HTERT RPE-1 (cell line): ENCODE measurements around the gene C13orf46.
"Not testable (repeated sequence)": the region's sequence is repeated elsewhere in the genome, so short reads cannot be mapped to it uniquely, and the experiment has no call there.

Source experiments
- in situ Hi-C: fragments of 300-500 bp; cut with MboI; formaldehyde crosslinking; loops from 4 replicates; pipeline ENCODE4 v1.14.3; 2020; ENCODE audit warnings: low sequenced_read_pairs

The C13orf46 gene

DNA sequence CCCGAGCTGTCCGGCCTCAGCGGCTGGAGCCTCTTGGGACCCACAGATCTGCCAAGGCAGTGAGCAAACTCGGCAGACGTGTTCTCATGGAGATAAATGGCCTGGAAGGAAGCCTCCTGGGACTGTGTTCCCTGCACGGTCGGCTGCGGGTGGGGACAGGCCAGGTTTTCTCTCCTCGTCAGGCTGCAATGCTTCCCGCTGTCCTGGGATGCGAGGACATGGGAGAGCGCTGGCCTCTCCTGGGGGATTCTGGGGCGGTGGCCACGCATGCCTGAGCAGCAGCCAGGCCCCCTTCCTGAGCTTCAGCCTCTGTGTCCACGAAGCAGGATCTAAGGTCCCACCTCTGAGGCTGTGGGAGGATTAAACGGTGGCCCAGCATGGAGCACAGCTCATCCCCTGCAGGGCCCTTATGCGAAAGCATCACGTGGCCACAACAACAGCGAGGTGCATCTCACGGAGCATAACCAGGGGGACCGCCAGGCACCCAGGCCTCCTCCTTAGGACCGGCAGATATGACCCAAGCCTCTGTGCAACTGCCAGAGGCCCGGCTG lies 21.2 kb upstream of the C13orf46 start:
- in situ Hi-C loops: no loop called here

- in situ Hi-C loops: no loop called here
Observed at GRCh38 chr13:113992276-113993005, 18.6 kb upstream of the C13orf46 start.

- in situ Hi-C loops: no loop called here
Observed at GRCh38 chr13:113991676-113992179, 17.9 kb upstream of the C13orf46 start.

- in situ Hi-C loops: no loop called here
Observed at GRCh38 chr13:113991191-113991669, 17.4 kb upstream of the C13orf46 start.

DNA sequence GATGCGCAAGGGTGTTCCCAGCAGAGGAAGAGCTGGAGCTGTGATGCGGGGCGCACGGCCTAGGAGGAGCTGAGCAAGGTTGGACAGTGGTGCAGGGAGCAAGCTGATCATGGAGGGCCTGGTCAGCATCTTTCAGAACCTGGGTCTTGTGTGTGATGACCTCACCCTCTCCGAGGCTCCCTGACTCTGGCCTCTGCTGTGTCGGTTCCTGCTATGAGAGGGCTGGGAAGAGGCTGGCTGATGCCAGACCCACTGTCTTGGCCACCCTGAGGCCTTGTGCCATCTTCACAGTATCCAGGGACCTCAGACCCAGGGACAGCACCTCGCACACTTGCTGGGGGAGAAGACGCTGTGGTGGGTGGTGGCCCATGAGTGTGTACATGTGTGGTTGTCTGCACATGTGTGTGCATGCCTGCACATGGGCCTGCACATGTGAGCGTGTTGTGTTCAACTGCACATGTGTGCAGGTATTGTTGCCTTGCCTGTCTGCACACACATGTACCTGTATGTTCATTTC lies 16.5 kb upstream of the C13orf46 start:
- in situ Hi-C loops: no loop called here

DNA sequence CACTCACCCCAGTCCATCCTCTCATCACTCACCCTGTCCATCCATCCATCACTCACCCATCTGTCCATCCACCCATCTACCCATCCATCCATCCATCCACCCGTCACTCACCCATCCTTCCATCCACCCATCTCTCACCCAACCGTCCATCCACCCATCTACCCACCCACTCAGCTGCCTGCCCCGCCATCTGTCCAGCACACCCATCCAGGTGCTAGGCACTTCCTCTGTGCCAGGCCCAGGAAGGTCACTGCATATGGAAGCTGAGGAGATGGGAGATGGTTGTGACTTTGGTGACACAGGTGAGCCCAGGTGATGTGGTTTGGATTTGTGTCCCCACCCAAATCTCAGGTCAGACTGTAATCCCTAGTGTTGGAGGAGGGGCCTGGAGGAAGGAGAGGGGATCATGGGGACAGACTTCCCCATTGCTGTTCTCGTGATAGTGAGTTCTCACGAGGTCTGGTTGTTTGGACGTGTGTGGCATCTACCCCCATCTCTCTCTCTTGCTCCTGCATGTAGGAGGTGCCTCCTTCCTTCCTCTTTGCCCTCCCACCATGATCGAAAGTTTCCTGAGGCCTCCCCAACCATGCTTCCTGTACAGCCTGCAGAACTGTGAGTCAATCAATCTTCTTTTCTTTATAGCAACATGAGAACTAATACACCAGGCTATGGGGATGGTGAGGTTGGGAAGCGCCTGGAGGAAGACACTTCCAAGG lies 15.9 kb upstream of the C13orf46 start:
- in situ Hi-C loops: no loop called here

DNA sequence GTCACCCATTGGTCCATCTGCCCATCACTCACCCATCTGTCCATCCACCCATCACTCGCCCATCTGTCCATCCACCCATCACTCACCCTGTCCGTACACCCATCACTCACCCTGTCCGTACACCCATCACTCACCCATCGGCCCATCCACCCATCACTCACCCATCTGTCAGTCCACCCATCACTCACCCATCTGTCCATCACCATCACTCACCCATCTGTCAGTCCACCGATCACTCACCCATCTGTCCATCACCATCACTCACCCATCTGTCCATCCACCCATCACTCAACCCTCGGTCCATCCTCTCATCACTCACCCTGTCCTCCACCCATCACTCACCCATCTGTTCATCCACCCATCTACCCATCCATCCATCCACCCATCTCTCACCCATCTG lies 15.0 kb upstream of the C13orf46 start:
- in situ Hi-C loops: not testable (repeated sequence)

DNA sequence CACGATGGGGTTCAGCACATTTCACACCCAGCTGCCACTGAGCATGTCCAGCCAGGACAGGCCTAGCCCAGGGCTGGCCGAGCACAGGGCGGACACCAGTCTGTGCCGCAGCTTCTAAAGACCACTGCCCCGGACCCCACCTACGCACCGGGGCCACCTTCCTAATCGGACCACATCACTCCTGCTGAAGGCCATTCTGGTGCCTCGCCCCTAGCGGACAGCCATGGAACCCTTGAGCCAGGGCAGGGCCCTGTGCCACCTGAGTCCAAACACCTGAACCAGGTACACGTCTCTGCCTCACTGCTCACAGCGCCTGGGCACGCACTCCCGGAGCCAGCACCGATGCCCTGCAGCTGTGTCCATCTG lies 8.4 kb upstream of the C13orf46 start:
- in situ Hi-C loops: no loop called here

DNA sequence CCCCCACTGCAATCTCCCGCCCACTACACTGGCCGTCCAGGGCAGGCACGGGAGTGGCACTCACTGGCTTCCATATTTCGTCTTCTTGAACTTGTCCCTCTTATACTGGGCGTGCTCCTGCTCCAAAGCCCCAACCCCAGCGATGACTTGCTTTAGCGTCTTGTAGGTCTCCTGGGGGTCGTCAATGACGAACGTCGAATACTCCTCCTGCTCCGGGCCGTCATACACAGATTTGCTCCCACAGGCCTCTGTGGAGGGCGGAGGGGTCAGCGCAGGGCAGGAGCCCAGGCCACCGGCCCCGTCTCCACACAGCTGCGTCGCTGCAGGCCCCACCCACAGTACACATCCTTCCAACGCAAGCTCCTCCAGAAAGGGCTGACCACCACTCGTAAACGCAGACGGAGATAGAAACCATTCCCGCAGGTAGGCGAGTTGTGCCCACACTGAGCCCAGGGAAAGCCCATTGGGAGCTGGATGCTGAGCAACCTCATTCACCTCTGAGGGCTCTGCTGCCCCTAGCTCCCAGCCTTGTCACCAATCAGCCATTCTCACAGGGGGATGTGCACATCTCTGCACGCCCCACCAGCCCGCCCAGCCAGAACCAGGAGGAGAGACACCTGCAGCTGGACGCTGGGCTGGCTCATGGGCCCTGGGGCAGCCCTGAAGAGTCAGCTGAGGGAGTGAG lies 7.9 kb upstream of the C13orf46 start:
- in situ Hi-C loops: no loop called here

- in situ Hi-C loops: no loop called here
Observed at GRCh38 chr13:113981194-113981605, 7.3 kb upstream of the C13orf46 start.

DNA sequence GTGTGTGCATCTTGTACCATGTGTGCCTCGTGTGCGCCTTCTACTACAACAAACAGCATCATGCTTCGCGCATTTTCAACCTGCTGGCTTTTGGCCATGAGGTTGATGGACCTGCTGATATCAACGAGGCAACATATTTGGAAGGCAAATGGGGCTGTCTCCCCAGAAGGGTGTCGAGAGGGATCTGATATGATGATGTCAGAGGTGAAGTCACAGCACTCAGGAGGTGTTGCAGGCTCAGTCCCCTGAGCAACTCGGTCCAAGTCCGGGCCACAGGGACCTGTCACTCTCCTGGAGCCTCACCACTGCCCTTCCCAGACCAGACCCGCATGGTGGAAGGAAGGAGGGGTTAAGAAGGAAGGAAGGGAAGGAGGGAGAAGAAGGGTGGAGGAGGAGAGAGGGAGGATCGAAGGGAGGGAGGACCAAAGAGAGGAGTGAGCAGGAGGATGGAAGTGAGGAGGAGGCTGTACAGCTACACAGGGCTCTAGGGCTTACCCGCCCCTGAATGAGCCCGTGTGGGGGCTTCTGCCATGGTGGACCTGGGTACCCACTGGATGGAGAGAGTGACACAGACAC lies 6.7 kb upstream of the C13orf46 start:
- in situ Hi-C loops: no loop called here

- in situ Hi-C loops: no loop called here
Observed at GRCh38 chr13:113979791-113980471, 6.1 kb upstream of the C13orf46 start.

- in situ Hi-C loops: no loop called here
Observed at GRCh38 chr13:113978741-113979481, 5.0 kb upstream of the C13orf46 start.

DNA sequence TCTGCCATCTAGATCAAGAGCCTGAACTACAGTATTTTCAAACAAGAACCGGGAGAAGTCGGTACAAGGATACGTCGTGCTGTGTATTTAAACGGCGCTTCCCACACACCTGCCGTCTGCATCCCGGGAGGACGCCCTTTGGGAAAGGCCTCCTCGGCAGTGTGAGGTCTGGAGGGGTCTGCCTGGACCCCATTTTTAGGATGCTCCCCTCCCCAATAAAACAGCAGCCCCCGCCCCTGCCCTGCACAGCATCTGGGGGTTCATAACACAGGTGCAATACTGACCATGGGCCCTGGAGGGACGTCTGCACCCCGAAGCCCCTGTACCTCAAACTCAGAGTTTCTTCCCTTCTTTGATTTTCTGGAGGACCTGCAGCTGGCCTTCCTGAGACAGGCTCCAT lies 4.1 kb upstream of the C13orf46 start:
- in situ Hi-C loops: no loop called here

- in situ Hi-C loops: no loop called here
Observed at GRCh38 chr13:113976711-113977684, 3.1 kb upstream of the C13orf46 start.

- in situ Hi-C loops: no loop called here
Observed at GRCh38 chr13:113975416-113975815, 1.5 kb upstream of the C13orf46 start.

GRCh38 chr13:113974304-113975281 lies 717 bp upstream of the C13orf46 start:
- in situ Hi-C loops: no loop called here
